ENCODE results near the gene ATP10D. TPM values are rescaled to one million over a fixed set of nuclear protein-coding genes. Genes with fewer than 3 reads are reported as not detected.

Gene ATP10D
- total RNA-seq, 1 donor from 2014 or later: 25.3 TPM

DNA sequence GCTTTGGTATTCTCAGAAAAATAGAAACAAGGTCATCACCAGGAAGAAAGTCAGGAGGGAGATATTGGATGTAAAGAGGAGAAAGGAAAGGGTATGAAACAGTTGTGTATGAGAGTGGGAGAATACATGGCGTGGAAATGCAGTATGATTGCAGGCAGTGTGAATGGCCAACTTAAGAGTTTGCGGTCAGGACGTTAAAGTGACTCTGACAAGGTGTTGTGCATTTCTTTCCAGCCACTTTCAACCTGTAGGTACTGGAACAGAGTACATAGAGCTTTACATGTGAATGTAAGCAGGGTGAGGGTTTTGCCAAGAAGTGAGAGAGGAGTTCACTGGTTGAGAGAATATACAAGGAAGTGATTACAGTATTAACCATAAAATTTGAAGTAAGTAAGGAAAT is 15.7 kb downstream of the ATP10D start:
- TF ChIP-seq POLR2AphosphoS5 (IDR thresholded peaks at IDR 0.05; ENCODE audit: insufficient read depth in 1 of 2, low read depth in 1 of 2): no peak
- no peak for TF ChIP-seq POLR2A (IDR thresholded peaks at IDR 0.05)
- TF ChIP-seq, protein P1, sequence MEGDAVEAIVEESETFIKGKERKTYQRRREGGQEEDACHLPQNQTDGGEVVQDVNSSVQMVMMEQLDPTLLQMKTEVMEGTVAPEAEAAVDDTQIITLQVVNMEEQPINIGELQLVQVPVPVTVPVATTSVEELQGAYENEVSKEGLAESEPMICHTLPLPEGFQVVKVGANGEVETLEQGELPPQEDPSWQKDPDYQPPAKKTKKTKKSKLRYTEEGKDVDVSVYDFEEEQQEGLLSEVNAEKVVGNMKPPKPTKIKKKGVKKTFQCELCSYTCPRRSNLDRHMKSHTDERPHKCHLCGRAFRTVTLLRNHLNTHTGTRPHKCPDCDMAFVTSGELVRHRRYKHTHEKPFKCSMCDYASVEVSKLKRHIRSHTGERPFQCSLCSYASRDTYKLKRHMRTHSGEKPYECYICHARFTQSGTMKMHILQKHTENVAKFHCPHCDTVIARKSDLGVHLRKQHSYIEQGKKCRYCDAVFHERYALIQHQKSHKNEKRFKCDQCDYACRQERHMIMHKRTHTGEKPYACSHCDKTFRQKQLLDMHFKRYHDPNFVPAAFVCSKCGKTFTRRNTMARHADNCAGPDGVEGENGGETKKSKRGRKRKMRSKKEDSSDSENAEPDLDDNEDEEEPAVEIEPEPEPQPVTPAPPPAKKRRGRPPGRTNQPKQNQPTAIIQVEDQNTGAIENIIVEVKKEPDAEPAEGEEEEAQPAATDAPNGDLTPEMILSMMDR (IDR thresholded peaks at IDR 0.05): no peak
- DNase-seq (ENCODE audit: extremely low spot score in 2 of 2): no peak
- H3K9me3 ChIP-seq: no peaks in the 10 kb centered on the region
- no peak overlapping the region for H3K27ac ChIP-seq
- peaks cover 29% of the 10 kb centered on the region for H3K4me1 ChIP-seq
- H3K4me3 ChIP-seq: no peak overlapping the region
- H3K36me3 ChIP-seq: no peaks in the 10 kb centered on the region
- no peaks in the 10 kb centered on the region for H3K27me3 ChIP-seq
- intact Hi-C loops (cut with DNase I): no loop called here

DNA sequence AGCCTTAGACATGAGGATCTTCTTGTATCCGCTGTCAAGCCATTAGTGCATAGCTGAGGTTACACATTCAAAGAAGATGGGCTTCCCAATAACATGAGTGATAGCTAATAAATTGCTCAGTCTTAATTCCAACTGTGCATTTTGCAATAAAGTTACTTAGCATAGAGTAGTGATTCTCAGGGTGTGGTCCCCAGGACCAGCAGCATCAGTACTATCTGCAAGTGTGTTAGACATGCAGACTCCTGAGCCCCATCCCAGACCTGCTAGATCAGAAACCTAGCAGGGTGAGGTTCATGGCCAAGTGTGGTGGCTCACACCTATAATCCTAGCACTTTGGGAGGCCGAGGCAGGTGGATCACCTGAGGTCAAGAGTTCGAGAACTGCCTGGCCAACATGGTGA is 20.1 kb downstream of the ATP10D start:
- intact Hi-C loops (cut with DNase I): no loop called here
- TF ChIP-seq POLR2AphosphoS5 (IDR thresholded peaks at IDR 0.05; ENCODE audit: insufficient read depth in 1 of 2, low read depth in 1 of 2): no peak
- TF ChIP-seq, protein P1 (IDR thresholded peaks at IDR 0.05): no peak
- no peak for TF ChIP-seq POLR2A (IDR thresholded peaks at IDR 0.05)

DNA sequence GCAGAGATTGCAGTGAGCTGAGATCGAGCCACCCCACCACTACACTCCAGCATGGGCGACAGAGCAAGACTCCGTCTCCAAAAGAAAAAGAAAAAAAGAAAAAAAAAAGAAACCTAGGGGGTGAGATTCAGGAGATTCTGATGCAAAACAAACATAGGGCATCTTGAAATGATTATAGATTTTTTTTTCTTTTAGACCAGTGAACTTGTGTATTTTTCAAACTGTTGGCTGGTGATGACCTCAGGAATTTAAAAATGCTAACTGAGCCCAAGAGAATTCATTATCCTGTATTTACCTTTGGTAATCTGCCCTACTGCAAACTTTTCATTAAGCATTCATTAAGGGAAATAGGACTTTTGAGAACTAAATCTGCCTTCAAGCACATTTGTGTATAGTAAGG is 20.6 kb downstream of the ATP10D start:
- Histone ChIP-seq H3K36me3 (no peaks in the 10 kb centered on the region), H3K27ac (no peak overlapping the region), H3K4me3 (no peak overlapping the region), H3K27me3 (no peaks in the 10 kb centered on the region), H3K9me3 (no peaks in the 10 kb centered on the region), H3K4me1 (peaks cover 12% of the 10 kb centered on the region)
- no peak for TF ChIP-seq POLR2A (IDR thresholded peaks at IDR 0.05)
- TF ChIP-seq, protein P1 (IDR thresholded peaks at IDR 0.05): no peak
- TF ChIP-seq POLR2AphosphoS5 (IDR thresholded peaks at IDR 0.05; ENCODE audit: insufficient read depth in 1 of 2, low read depth in 1 of 2): no peak
- no peak for DNase-seq (ENCODE audit: extremely low spot score in 2 of 2)
- intact Hi-C loops (cut with DNase I): no loop called here

More for the DNA sequence above, 20.1 kb downstream of the ATP10D start:
- no peak for DNase-seq (ENCODE audit: extremely low spot score in 2 of 2)
- H3K4me1 ChIP-seq: peaks cover 10% of the 10 kb centered on the region
- no peak overlapping the region for H3K4me3 ChIP-seq
- H3K36me3 ChIP-seq: no peaks in the 10 kb centered on the region
- H3K9me3 ChIP-seq: no peaks in the 10 kb centered on the region
- no peaks in the 10 kb centered on the region for H3K27me3 ChIP-seq
- H3K27ac ChIP-seq: no peak overlapping the region

DNA sequence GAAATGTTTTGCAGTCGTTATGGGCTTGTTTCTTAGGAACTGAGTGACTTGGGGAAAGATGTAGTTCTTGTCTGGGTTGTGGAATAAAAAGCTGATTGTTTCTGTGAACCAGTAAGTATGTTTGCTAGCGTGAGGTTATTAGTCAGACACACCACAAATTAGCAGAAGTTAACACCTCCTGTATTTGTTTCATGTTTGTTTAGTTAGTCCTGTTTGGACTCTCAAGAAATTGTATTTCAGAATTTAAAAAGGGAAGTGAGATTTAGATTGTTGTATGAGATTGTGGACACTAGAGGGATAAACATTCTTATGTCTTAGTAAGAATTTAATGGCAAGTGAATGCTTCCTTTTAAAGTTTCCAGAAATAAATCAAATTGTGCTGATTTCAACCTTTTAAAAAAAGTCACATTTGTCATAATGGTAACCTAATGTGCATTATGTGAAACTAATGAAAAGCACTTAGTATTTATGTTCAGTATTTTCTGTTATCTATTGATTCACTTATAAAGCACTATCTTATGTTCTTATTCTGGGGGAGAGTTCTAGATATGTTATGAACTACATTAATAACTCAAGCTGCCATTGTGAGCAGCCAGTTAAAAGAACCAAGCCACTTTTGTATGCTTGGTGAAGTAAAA is 25.6 kb downstream of the ATP10D start:
- Histone ChIP-seq H3K4me1 (peaks cover 18% of the 10 kb centered on the region), H3K36me3 (peaks cover 0 to 31% of the 10 kb centered on the region in 2 donors), H3K27me3 (no peaks in the 10 kb centered on the region), H3K27ac (no peak overlapping the region), H3K9me3 (no peaks in the 10 kb centered on the region), H3K4me3 (no peak overlapping the region)
- TF ChIP-seq, protein P1 (IDR thresholded peaks at IDR 0.05): peak in 1 of 3 experiments; percentile 8
- no peak for TF ChIP-seq POLR2A (IDR thresholded peaks at IDR 0.05)
- no peak for TF ChIP-seq POLR2AphosphoS5 (IDR thresholded peaks at IDR 0.05; ENCODE audit: insufficient read depth in 1 of 2, low read depth in 1 of 2)
- no peak for DNase-seq (ENCODE audit: extremely low spot score in 2 of 2)
- intact Hi-C loops (cut with DNase I): no loop called here

DNA sequence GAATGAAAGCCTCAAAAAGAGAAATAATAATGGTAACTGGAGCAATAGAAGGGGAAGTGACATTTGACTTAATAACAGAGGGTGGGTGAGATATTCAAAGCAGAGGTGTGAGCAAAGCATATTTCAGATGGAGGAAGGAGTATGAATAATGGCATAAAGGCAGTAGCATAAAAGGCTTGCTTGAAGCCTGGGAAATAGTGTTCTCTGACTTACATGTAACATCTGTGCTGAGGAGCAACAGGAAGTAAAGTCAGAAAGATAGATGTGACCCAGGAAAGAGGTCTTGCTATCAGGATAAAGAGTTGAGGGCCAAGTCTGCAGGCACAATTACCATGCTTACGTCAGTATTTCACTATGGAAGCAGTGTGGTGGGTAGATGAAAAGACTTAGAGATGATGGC is 28.4 kb downstream of the ATP10D start:
- intact Hi-C loops (cut with DNase I): no loop called here
- Histone ChIP-seq H3K9me3 (no peaks in the 10 kb centered on the region), H3K27me3 (no peaks in the 10 kb centered on the region), H3K27ac (no peak overlapping the region), H3K4me3 (no peak overlapping the region), H3K36me3 (peaks cover 0 to 41% of the 10 kb centered on the region in 2 donors), H3K4me1 (peaks cover 18% of the 10 kb centered on the region)
- TF ChIP-seq, protein P1 (IDR thresholded peaks at IDR 0.05): no peak
- no peak for TF ChIP-seq POLR2AphosphoS5 (IDR thresholded peaks at IDR 0.05; ENCODE audit: insufficient read depth in 1 of 2, low read depth in 1 of 2)
- no peak for TF ChIP-seq POLR2A (IDR thresholded peaks at IDR 0.05)
- DNase-seq (ENCODE audit: extremely low spot score in 2 of 2): no peak
